H9 (cell line): ENCODE results near the gene CNTFR. TPM values are rescaled to one million over a fixed set of nuclear protein-coding genes. Genes with fewer than 3 reads are reported as not detected.

Source experiments
- DNase-seq: peaks from one replicate; pipeline ENCODE4 v3.0.0-alpha.2; 2017
- H2AFZ ChIP-seq: one replicate; pipeline ENCODE4 v1.6.1; 2013; ENCODE audit warnings: mild to moderate bottlenecking, low read length, control low read depth, moderate library complexity
- H2AK5ac ChIP-seq: 2 replicates; pipeline ENCODE4 v1.6.1; 2013; ENCODE audit warnings: low read length, control low read depth, mixed read lengths; ENCODE audit not compliant: insufficient read length
- H2BK120ac ChIP-seq: one replicate; pipeline ENCODE4 v1.6.1; 2013; ENCODE audit warnings: low read depth, mild to moderate bottlenecking, low read length, control low read depth, inconsistent platforms; ENCODE audit not compliant: poor library complexity, severe bottlenecking
- H2BK12ac ChIP-seq: 2 replicates; pipeline ENCODE4 v1.6.1; 2013; ENCODE audit warnings: low read length, control low read depth, mixed read lengths, low read depth; ENCODE audit not compliant: insufficient read length
- H2BK15ac ChIP-seq: 2 replicates; pipeline ENCODE4 v1.6.1; 2013; ENCODE audit warnings: low read depth, low read length, control low read depth
- H2BK20ac ChIP-seq: one replicate; pipeline ENCODE4 v1.6.1; 2013; ENCODE audit warnings: low read depth, mild to moderate bottlenecking, low read length, control low read depth, inconsistent platforms; ENCODE audit not compliant: poor library complexity, severe bottlenecking
- H2BK5ac ChIP-seq: 2 replicates; pipeline ENCODE4 v1.6.1; 2013; ENCODE audit warnings: low read length, control low read depth, mixed read lengths; ENCODE audit not compliant: insufficient read length
- H3K14ac ChIP-seq: 2 replicates; pipeline ENCODE4 v1.6.1; 2013; ENCODE audit warnings: low read length, control low read depth; ENCODE audit not compliant: insufficient read depth
- H3K18ac ChIP-seq: 2 replicates; pipeline ENCODE4 v1.6.1; 2013; ENCODE audit warnings: low read depth, mild to moderate bottlenecking, mixed read lengths, low read length, control low read depth; ENCODE audit not compliant: insufficient read length
- H3K23ac ChIP-seq: 2 replicates; pipeline ENCODE4 v1.6.1; 2013; ENCODE audit warnings: low read length, control low read depth, mixed read lengths, low read depth; ENCODE audit not compliant: insufficient read length
- H3K23me2 ChIP-seq: 2 replicates; pipeline ENCODE4 v1.6.1; 2013; ENCODE audit warnings: low read depth, mild to moderate bottlenecking, mixed read lengths, low read length, control low read depth; ENCODE audit not compliant: insufficient read length, poor library complexity, severe bottlenecking
- H3K27ac ChIP-seq: 2 replicates; pipeline ENCODE4 v1.5.1; 2013; ENCODE audit warnings: low read length, control low read depth, mixed read lengths, low read depth; ENCODE audit not compliant: insufficient read length
- H3K27me3 ChIP-seq: 2 replicates; pipeline ENCODE4 v1.6.1; 2013; ENCODE audit warnings: low read length, control low read depth, inconsistent platforms; ENCODE audit not compliant: insufficient read depth
- H3K4ac ChIP-seq: 2 replicates; pipeline ENCODE4 v1.6.1; 2013; ENCODE audit warnings: low read depth, mild to moderate bottlenecking, control low read depth, inconsistent platforms, low read length, moderate library complexity
- H3K4me1 ChIP-seq: 2 replicates; pipeline ENCODE4 v1.6.1; 2013; ENCODE audit warnings: low read length, control low read depth, inconsistent platforms; ENCODE audit not compliant: insufficient read depth
- H3K4me2 ChIP-seq: 2 replicates; pipeline ENCODE4 v1.6.1; 2013; ENCODE audit warnings: low read length, control low read depth, mixed read lengths; ENCODE audit not compliant: insufficient read length, insufficient read depth
- H3K56ac ChIP-seq: 2 replicates; pipeline ENCODE4 v1.6.1; 2013; ENCODE audit warnings: low read depth, mild to moderate bottlenecking, mixed read lengths, low read length, control low read depth; ENCODE audit not compliant: insufficient read length
- H3K79me1 ChIP-seq: 2 replicates; pipeline ENCODE4 v1.6.1; 2013; ENCODE audit warnings: low read depth, mild to moderate bottlenecking, moderate library complexity, low read length, control low read depth, inconsistent platforms; ENCODE audit not compliant: insufficient read depth, poor library complexity, severe bottlenecking
- H3K79me2 ChIP-seq: 2 replicates; pipeline ENCODE4 v1.6.1; 2013; ENCODE audit warnings: low read length, control low read depth, inconsistent platforms; ENCODE audit not compliant: insufficient read depth
- H3K9ac ChIP-seq: 2 replicates; pipeline ENCODE4 v1.6.1; 2013; ENCODE audit warnings: low read length, control low read depth, mixed read lengths; ENCODE audit not compliant: insufficient read length; ENCODE audit errors: extremely low read depth
- H3K9me3 ChIP-seq: one replicate; pipeline ENCODE4 v1.6.1; 2013; ENCODE audit warnings: low read depth, low read length, inconsistent platforms; ENCODE audit not compliant: control insufficient read depth
- H3T11ph ChIP-seq: one replicate; pipeline ENCODE4 v1.6.1; 2013; ENCODE audit warnings: mild to moderate bottlenecking, low read length, control low read depth, inconsistent platforms
- H4K20me1 ChIP-seq: one replicate; pipeline ENCODE4 v1.6.1; 2013; ENCODE audit not compliant: control insufficient read depth, insufficient read length, insufficient read depth
- H4K5ac ChIP-seq: 2 replicates; pipeline ENCODE4 v1.6.1; 2013; ENCODE audit warnings: low read depth, mild to moderate bottlenecking, mixed read lengths, low read length, control low read depth; ENCODE audit not compliant: insufficient read length
- H4K8ac ChIP-seq: replicated peaks from 2 replicates; pipeline ENCODE4 v1.6.1; 2013; ENCODE audit warnings: low read length, control low read depth, mixed read lengths, low read depth; ENCODE audit not compliant: insufficient read length
- H4K91ac ChIP-seq: 2 replicates; pipeline ENCODE4 v1.6.1; 2013; ENCODE audit warnings: low read depth, mild to moderate bottlenecking, moderate library complexity, mixed read lengths, low read length, control low read depth; ENCODE audit not compliant: insufficient read length
- H3K27ac Mint-ChIP-seq, 3 experiments: 2 replicates in 2 of 3; 3 replicates in 1 of 3; pipeline ENCODE4 v1.8.0; 2020 to 2021; ENCODE audit warnings: mixed read lengths in 3 of 3, mild to moderate bottlenecking in 1 of 3, moderate library complexity in 1 of 3
- H3K27me3 Mint-ChIP-seq: 2 replicates; pipeline ENCODE4 v1.8.0; 2021; ENCODE audit warnings: low read depth, mild to moderate bottlenecking, moderate library complexity, mixed read lengths
- H3K36me3 Mint-ChIP-seq, 3 experiments: 2 replicates in 2 of 3; 3 replicates in 1 of 3; pipeline ENCODE4 v1.8.0; 2020 to 2021; ENCODE audit warnings: low read depth in 3 of 3, mixed read lengths in 3 of 3; ENCODE audit not compliant: insufficient read depth in 1 of 3
- H3K4me1 Mint-ChIP-seq, 2 experiments: 2 replicates each; pipeline ENCODE4 v1.8.0; 2020; ENCODE audit warnings: mixed read lengths in 2 of 2
- H3K4me3 Mint-ChIP-seq, 2 experiments: 2 replicates in 1 of 2; 3 replicates in 1 of 2; pipeline ENCODE4 v1.8.0; 2020 to 2021; ENCODE audit warnings: mild to moderate bottlenecking in 2 of 2, mixed read lengths in 2 of 2, moderate library complexity in 1 of 2
- H3K9me3 Mint-ChIP-seq, 2 experiments: 2 replicates in 1 of 2; 3 replicates in 1 of 2; pipeline ENCODE4 v1.8.0; 2020; ENCODE audit warnings: mild to moderate bottlenecking in 2 of 2, mixed read lengths in 2 of 2, moderate library complexity in 1 of 2
- WGBS: extraction: QIAGEN DNeasy Blood & Tissue Kit; methylation state at CpG from one replicate; pipeline ENCODE4 v1.1.7; 2013; ENCODE audit warnings: missing lambda C conversion rate, low lambda C conversion rate, mixed read lengths; ENCODE audit not compliant: insufficient read length; ENCODE audit errors: extremely low coverage; 5-methylcytosine and 5-hydroxymethylcytosine counted together
- total RNA-seq: library from RNA; stranded (reverse); gene quantifications from 2 replicates; pipeline ENCODE4 v1.2.1, GENCODE V29; 2021
- TF ChIP-seq, protein P1 (sequence below): fragments of 200-600 bp; sonication (generic); conservative IDR thresholded peaks from 3 replicates; pipeline ENCODE4 v1.8.0; 2021; ENCODE audit warnings: antibody characterized with exemption, mild to moderate bottlenecking

Gene CNTFR
- total RNA-seq, 1 experiment from 2014 or later = 0.55 TPM

- H3K9me3 ChIP-seq = no peaks in the 10 kb centered on the region
- H3K9ac ChIP-seq = no peak overlapping the region
- no peak overlapping the region for H2AK5ac ChIP-seq
- no peak overlapping the region for H3K23ac ChIP-seq
- H3K4me1 Mint-ChIP-seq = peaks cover 11 to 12% of the 10 kb centered on the region in 2 experiments
- H3K18ac ChIP-seq = no peak overlapping the region
- no peak overlapping the region for H3K4me3 Mint-ChIP-seq
- peaks cover 32% of the 10 kb centered on the region for H3K27me3 Mint-ChIP-seq
- no peak overlapping the region for H3K56ac ChIP-seq
- no peak overlapping the region for H3T11ph ChIP-seq
- no peak overlapping the region for H2BK120ac ChIP-seq
- no peak overlapping the region for H2BK15ac ChIP-seq
- no peak overlapping the region for H4K8ac ChIP-seq
- TF ChIP-seq, protein P1, sequence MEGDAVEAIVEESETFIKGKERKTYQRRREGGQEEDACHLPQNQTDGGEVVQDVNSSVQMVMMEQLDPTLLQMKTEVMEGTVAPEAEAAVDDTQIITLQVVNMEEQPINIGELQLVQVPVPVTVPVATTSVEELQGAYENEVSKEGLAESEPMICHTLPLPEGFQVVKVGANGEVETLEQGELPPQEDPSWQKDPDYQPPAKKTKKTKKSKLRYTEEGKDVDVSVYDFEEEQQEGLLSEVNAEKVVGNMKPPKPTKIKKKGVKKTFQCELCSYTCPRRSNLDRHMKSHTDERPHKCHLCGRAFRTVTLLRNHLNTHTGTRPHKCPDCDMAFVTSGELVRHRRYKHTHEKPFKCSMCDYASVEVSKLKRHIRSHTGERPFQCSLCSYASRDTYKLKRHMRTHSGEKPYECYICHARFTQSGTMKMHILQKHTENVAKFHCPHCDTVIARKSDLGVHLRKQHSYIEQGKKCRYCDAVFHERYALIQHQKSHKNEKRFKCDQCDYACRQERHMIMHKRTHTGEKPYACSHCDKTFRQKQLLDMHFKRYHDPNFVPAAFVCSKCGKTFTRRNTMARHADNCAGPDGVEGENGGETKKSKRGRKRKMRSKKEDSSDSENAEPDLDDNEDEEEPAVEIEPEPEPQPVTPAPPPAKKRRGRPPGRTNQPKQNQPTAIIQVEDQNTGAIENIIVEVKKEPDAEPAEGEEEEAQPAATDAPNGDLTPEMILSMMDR = no peak
- H3K79me2 ChIP-seq = no peaks in the 10 kb centered on the region
- H3K27ac ChIP-seq = no peak overlapping the region
- no peaks in the 10 kb centered on the region; a peak in 1 of 5 replicates for H3K9me3 Mint-ChIP-seq
- H3K27me3 ChIP-seq = no peaks in the 10 kb centered on the region
- H3K27ac Mint-ChIP-seq = no peak overlapping the region
- no peaks in the 10 kb centered on the region for H3K4me1 ChIP-seq
- no peak overlapping the region for H3K4me2 ChIP-seq
- no peaks in the 10 kb centered on the region for H3K79me1 ChIP-seq
- H2BK20ac ChIP-seq = no peak overlapping the region
- no peak overlapping the region for H2AFZ ChIP-seq
- H4K20me1 ChIP-seq = no peaks in the 10 kb centered on the region
- DNase-seq = no peak
- no peak overlapping the region for H2BK5ac ChIP-seq
- no peaks in the 10 kb centered on the region for H3K23me2 ChIP-seq
- H3K36me3 Mint-ChIP-seq = no peaks in the 10 kb centered on the region
- no peak overlapping the region for H3K4ac ChIP-seq
- H4K5ac ChIP-seq = no peak overlapping the region
- no peak overlapping the region for H4K91ac ChIP-seq
- H3K14ac ChIP-seq = no peak overlapping the region
- no peak overlapping the region for H2BK12ac ChIP-seq
- WGBS = no CpG with 5 or more reads among the region's 1 CpG
Measured at GRCh38 chr9:34599546-34599945, 10.0 kb upstream of the CNTFR start.
